Measurements from ENCODE around the gene CYREN. TPM values are rescaled to one million over a fixed set of nuclear protein-coding genes. Genes with fewer than 3 reads are reported as not detected.
A peak's percentile ranks its signal among the peaks of the same experiment; 100 is the strongest.

The CYREN gene
- total and polyA plus RNA-seq, 9 of the 15 experiments (the other 6 are each of a cell fraction or from before 2014, with no cell fraction given) = 13.9 to 108 (median 88.8) TPM

DNA sequence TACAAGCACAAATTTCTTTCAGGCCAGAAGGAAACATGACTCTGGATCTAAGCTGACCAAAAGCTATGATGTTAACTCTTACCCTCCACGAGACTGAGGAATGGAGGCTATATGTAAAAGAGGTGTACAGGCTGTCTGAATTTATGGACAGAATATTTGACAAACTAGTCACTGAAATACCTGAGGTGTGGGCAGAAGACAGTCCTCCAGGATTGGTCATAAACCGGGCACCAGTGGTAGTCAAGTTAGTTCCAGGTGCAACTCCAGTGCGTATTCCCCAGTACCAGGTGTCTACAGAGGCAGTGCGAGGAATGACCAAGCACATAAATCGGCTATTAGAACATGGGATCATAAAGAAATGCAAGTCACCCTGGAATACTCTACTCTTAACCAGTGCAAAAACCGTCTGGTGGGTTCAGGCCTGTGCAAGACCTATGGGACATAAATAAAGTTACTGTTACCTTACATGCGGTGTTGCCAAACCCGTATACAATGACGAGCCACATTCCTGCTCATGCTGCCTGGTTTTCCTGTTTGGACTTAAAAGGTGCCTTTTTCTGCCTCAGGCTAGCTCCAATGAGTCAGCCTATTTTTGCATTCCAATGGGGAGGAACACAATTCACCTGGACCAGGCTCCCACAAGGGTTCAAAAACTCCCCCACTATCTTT is 6.7 kb upstream of the CYREN start:
- Histone ChIP-seq H4K20me1 (replicated peaks; ENCODE audit: control insufficient read depth, insufficient read depth, low read length) (no peaks in the 10 kb centered on the region), H3K36me3 (ENCODE audit: control insufficient read depth, insufficient read depth, low read length) (no peaks in the 10 kb centered on the region), H3K4me1 (replicated peaks in 1 of 2; ENCODE audit: control insufficient read depth in 2 of 2, insufficient read depth in 2 of 2, low read length in 2 of 2) (peaks cover 0 to 3% of the 10 kb centered on the region in 2 experiments; a peak in 2 of 5 replicates), H3K27ac (ENCODE audit: extremely low read depth, low read depth, low read length) (no peak overlapping the region), H3K9ac (ENCODE audit: insufficient read depth in 1 of 2, low read depth in 2 of 2, low read length in 2 of 2) (no peak overlapping the region), H3K9me3 (replicated peaks; ENCODE audit: control insufficient read depth, insufficient read depth, low read depth, low read length) (peaks cover 15% of the 10 kb centered on the region), H3K4me3 (no peak overlapping the region), H3K27me3 (ENCODE audit: control insufficient read depth in 2 of 2, insufficient read depth in 2 of 2, low read length in 2 of 2) (no peaks in the 10 kb centered on the region), H3K9me1 (ENCODE audit: control insufficient read depth, insufficient read depth, low read length) (no peaks in the 10 kb centered on the region), H3K79me2 (ENCODE audit: control insufficient read depth, insufficient read depth, low read length) (no peaks in the 10 kb centered on the region), H2AFZ (ENCODE audit: low read depth, low read length) (peak overlapping the region; percentile 23; the same call in 1 of the 2 replicates), H3K4me2 (ENCODE audit: insufficient read depth, low read length) (no peak overlapping the region)
- CTCF ChIA-PET (ENCODE audit: low intra/inter-chr PET ratio) = no interaction called here
- ATAC-seq = peak; percentile 54
- BruUV-seq (replicated peaks) = no TSS peak
- 27% methylated on average over 9 of the region's 9 CpGs for WGBS (ENCODE audit: insufficient coverage, low coverage, missing lambda C conversion rate)
- POLR2A ChIA-PET = interaction anchor here (0.8 kb wide), 1 partner anchor 58 kb away, joined by 3 read pairs; no protein-coding TSS in a partner anchor
- in situ Hi-C loops (cut with MboI) = no loop called here
- FAIRE-seq = no peak
- DNase-seq (ENCODE audit: extremely low read depth in 1 of 4, low spot score in 3 of 4) = no peak
- intact Hi-C loops (cut with micrococcal nuclease) = loop anchor here (10.0 kb wide), 1 partner anchor 302 kb away; no protein-coding TSS in a partner anchor
- TF ChIP-seq PTTG1 (tag; IDR thresholded peaks at IDR 0.05; ENCODE audit: low read depth) (no peak), SLC30A9 (CRISPR knock-in tag; IDR thresholded peaks at IDR 0.05) (no peak), BDP1 (IDR thresholded peaks at IDR 0.05; ENCODE audit: insufficient read depth, insufficient read length) (no peak), TRIM24 (IDR thresholded peaks at IDR 0.05) (0 out of 4 replicates have a peak, but pooled peaks of 1 of the 2 experiments have one; percentile 5), GATAD2B (IDR thresholded peaks at IDR 0.05; ENCODE audit: borderline replicate concordance) (no peak), ZNF41 (CRISPR knock-in tag; conservative IDR thresholded peaks at IDR 0.05) (no peak), TEAD2 (tag; IDR thresholded peaks at IDR 0.05) (no peak), HNRNPLL (IDR thresholded peaks at IDR 0.05; ENCODE audit: low read depth, low read length, poor library complexity, severe bottlenecking) (no peak), KLF13 (tag; IDR thresholded peaks at IDR 0.05; ENCODE audit: borderline replicate concordance, low read depth) (no peak), U2AF2 (optimal IDR thresholded peaks at IDR 0.05; ENCODE audit: low read depth, low read length) (no peak), ZNF316 (IDR thresholded peaks at IDR 0.05) (peak; percentile 87), LCOR (CRISPR knock-in tag; IDR thresholded peaks at IDR 0.05) (no peak), ZNF76 (CRISPR knock-in tag; IDR thresholded peaks at IDR 0.05; ENCODE audit: borderline replicate concordance) (no peak), FOXP1 (CRISPR knock-in tag; IDR thresholded peaks at IDR 0.05) (no peak), POLR3A (IDR thresholded peaks at IDR 0.05; ENCODE audit: borderline replicate concordance, extremely low read depth, insufficient read depth, insufficient read length) (no peak), SPI1 (IDR thresholded peaks at IDR 0.05; ENCODE audit: borderline replicate concordance, low read depth, low read length) (no peak), HNRNPUL1 (IDR thresholded peaks at IDR 0.05; ENCODE audit: low read length) (no peak), HDAC1 (IDR thresholded peaks at IDR 0.05) (no peak), MCM2 (IDR thresholded peaks at IDR 0.05; ENCODE audit: low read depth) (no peak), SOX6 (IDR thresholded peaks at IDR 0.05) (no peak), PURB (CRISPR knock-in tag; IDR thresholded peaks at IDR 0.05; ENCODE audit: low read depth) (no peak)
- TF ChIP-seq, protein P1, sequence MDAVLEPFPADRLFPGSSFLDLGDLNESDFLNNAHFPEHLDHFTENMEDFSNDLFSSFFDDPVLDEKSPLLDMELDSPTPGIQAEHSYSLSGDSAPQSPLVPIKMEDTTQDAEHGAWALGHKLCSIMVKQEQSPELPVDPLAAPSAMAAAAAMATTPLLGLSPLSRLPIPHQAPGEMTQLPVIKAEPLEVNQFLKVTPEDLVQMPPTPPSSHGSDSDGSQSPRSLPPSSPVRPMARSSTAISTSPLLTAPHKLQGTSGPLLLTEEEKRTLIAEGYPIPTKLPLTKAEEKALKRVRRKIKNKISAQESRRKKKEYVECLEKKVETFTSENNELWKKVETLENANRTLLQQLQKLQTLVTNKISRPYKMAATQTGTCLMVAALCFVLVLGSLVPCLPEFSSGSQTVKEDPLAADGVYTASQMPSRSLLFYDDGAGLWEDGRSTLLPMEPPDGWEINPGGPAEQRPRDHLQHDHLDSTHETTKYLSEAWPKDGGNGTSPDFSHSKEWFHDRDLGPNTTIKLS (IDR thresholded peaks at IDR 0.05; ENCODE audit: borderline replicate concordance, low read depth) = no peak
- TF ChIP-seq, protein P2, sequence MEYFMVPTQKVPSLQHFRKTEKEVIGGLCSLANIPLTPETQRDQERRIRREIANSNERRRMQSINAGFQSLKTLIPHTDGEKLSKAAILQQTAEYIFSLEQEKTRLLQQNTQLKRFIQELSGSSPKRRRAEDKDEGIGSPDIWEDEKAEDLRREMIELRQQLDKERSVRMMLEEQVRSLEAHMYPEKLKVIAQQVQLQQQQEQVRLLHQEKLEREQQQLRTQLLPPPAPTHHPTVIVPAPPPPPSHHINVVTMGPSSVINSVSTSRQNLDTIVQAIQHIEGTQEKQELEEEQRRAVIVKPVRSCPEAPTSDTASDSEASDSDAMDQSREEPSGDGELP (CRISPR knock-in tag; IDR thresholded peaks at IDR 0.05; ENCODE audit: borderline replicate concordance) = no peak
